Testis (tissue), 2 donors: Measurements from ENCODE around the gene TRIOBP.

ENCODE experiments used
- POLR2A ChIP-seq: fragments of 450-650 bp; IDR thresholded peaks from one replicate; pipeline ENCODE4 v1.6.1; 2017; ENCODE audit warnings: antibody characterized with exemption, mild to moderate bottlenecking, moderate library complexity
- TF ChIP-seq, protein P1 (sequence below), 3 experiments: fragments of 450-650 bp in 2 of 3; fragments of 200-600 bp in 1 of 3; sonication (generic) in 1 of 3; IDR thresholded peaks; one replicate each; pipeline ENCODE4 v1.5.1; 2016 to 2019; ENCODE audit warnings: antibody characterized with exemption in 3 of 3, mild to moderate bottlenecking in 2 of 3, moderate library complexity in 1 of 3

- TF ChIP-seq POLR2A = no peak
- TF ChIP-seq, protein P1, sequence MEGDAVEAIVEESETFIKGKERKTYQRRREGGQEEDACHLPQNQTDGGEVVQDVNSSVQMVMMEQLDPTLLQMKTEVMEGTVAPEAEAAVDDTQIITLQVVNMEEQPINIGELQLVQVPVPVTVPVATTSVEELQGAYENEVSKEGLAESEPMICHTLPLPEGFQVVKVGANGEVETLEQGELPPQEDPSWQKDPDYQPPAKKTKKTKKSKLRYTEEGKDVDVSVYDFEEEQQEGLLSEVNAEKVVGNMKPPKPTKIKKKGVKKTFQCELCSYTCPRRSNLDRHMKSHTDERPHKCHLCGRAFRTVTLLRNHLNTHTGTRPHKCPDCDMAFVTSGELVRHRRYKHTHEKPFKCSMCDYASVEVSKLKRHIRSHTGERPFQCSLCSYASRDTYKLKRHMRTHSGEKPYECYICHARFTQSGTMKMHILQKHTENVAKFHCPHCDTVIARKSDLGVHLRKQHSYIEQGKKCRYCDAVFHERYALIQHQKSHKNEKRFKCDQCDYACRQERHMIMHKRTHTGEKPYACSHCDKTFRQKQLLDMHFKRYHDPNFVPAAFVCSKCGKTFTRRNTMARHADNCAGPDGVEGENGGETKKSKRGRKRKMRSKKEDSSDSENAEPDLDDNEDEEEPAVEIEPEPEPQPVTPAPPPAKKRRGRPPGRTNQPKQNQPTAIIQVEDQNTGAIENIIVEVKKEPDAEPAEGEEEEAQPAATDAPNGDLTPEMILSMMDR (IDR thresholded peaks at IDR 0.05) = no peak
Observed at GRCh38 chr22:37708580-37709444, 12.0 kb downstream of the TRIOBP start.
